ENCODE results near the gene ANKRD44. TPM values are rescaled to one million over a fixed set of nuclear protein-coding genes. Genes with fewer than 3 reads are reported as not detected.
"Not testable (repeated sequence)": the region's sequence is repeated elsewhere in the genome, so short reads cannot be mapped to it uniquely, and the experiment has no call there.

The ANKRD44 gene
- polyA plus RNA-seq (2013, experiment 1 of 2; ENCODE audit: insufficient read length) = 2.9 TPM
- 4.4 TPM for polyA plus RNA-seq (2013, experiment 2 of 2; ENCODE audit: insufficient read length)

GRCh38 chr2:197310271-197310985 is at the start of gene ANKRD44:
ANKRD44 (minus strand) TSS chr2:197310780; CDS start chr2:197310604, 176 bp downstream.
- peak; percentile 87 for DNase-seq

- no peak for DNase-seq
Measured at GRCh38 chr2:197359859-197360258, 49.3 kb upstream of the ANKRD44 start.

GRCh38 chr2:197358931-197359330 is 48.4 kb upstream of the ANKRD44 start:
- DNase-seq = peak; percentile 11

GRCh38 chr2:197357986-197358385 is 47.4 kb upstream of the ANKRD44 start:
- DNase-seq = no peak

GRCh38 chr2:197356136-197356535 is 45.6 kb upstream of the ANKRD44 start:
- peak; percentile 6 for DNase-seq

- DNase-seq = no peak
Measured at GRCh38 chr2:197354169-197354558, 43.6 kb upstream of the ANKRD44 start.

DNA sequence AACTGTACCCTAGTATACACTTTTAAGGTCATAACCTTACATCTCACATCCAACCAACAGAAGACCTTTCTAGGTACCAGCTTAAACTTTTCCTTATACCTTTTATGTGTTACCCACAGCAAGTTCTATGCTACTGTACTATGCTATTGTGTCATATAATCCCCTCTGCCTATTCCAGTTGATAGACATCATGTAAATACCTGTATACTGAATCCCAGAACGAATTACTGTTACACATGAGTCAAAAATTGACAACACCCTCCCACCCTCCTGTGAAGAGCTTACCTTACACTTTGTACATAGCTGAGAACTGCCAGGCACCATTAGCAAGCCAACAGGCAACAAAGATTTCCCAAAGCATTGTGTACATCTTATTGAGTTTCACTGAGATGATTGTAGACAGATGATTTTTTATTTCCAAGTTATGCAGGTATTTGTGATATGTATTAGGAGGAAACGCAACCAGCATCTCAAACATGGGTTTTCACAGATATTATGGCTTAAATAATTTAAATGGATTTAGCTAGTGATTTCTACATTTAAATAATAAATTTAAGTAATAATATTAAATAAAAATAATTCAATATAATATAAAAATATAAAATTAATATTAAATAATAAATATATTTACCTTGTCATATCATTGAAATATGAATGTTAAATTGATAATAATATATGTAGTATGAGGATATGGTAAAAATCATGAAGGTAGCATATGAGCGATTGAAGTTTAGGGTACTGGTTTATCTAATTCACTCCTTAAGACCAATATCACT is 43.0 kb upstream of the ANKRD44 start:
- no peak for DNase-seq

DNA sequence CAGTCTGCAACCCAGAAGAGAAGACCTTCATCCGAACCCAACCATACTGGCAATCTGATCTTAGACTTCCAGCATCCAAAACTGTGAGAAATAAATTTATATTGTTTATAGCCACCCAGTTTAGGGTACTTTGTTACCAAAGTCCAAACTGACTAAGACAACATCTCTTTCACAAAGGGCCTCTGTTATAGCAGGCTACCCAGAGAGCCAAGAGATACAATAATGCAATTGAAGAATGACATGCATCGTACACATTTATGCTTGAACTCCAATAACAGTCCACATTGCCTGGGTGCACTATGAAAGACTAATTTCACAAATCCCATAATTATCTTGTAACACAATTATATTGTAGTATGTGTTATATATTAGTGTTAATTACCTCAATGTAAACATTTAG is 39.1 kb upstream of the ANKRD44 start:
- DNase-seq = no peak

- no peak for DNase-seq
Measured at GRCh38 chr2:197348721-197349360, 38.3 kb upstream of the ANKRD44 start.

GRCh38 chr2:197345846-197346370 is 35.3 kb upstream of the ANKRD44 start:
- no peak for DNase-seq

GRCh38 chr2:197343968-197344367 is 33.4 kb upstream of the ANKRD44 start:
- DNase-seq = not testable (repeated sequence)

- DNase-seq = no peak
Measured at GRCh38 chr2:197340591-197340990, 30.0 kb upstream of the ANKRD44 start.

GRCh38 chr2:197339496-197340220 is 29.1 kb upstream of the ANKRD44 start:
- DNase-seq = no peak

- DNase-seq = no peak
Measured at GRCh38 chr2:197339016-197339415, 28.4 kb upstream of the ANKRD44 start.

- peak; percentile 20 for DNase-seq
Measured at GRCh38 chr2:197332641-197333040, 22.1 kb upstream of the ANKRD44 start.

DNA sequence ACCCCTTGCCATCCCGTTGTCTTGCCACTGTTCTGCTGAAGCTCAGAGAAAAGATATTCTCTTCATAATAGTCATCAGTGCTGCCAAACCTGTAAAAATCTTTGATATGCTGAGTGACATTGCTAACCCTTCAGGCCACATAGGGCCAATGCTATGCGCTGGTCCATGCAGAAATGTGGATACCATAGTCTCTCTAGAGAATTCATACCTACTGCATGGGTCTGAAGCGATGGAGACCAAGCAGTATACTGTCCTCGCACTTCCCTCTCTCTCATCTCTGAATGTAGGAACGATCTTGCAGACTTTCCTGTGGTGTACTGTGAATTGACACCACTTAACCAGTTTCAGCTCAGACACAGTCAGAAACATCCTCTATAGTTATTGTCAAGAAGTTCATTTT is 17.9 kb upstream of the ANKRD44 start:
- DNase-seq = no peak

DNA sequence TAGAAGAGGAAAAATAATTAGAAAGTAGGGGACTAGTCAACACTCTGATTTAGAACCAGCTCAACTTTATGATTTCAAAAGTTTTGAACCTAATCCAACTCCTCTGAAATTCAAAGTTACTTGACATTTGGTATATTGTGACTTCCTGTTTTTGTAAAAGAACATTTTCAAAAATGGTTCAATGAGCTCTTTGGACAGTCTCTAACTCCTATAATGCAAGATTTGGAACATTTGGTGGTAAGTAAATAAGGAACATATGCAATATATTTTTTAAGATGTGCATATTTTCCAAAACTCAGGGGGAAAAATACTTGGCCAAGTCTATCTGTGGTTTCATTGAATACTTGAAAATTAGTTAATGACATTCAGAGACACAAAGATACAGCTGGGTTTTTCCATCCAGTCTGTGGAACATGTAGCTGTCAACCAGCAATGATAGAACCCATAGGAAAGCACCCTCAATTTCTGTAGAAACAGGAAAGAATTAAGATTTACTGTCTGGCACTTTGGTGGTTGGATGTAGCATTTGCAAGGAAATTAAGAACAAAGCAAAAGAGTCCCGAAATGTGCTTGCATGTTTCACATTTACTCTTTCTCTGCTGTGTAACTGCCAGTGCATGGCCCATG is 17.0 kb upstream of the ANKRD44 start:
- no peak for DNase-seq

DNA sequence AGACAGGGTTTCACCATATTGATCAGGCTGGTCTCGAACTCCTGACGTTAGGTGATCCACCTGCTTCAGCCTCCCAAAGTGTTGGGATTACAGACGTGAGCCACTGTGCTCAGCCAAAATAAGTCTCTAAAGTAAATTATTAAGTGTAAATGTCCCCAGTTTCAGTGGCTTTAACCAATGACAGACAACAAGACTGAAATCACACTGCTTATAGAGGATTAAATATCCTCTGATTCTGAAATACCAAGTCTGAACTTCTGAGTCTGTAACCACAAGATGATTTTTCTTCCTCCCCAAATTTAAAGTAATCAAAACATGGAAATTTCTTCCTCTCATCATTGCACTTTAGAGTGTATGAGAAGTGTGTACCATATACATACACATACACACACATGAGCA is 16.5 kb upstream of the ANKRD44 start:
- no peak for DNase-seq

- no peak for DNase-seq
Measured at GRCh38 chr2:197324801-197325200, 14.2 kb upstream of the ANKRD44 start.

DNA sequence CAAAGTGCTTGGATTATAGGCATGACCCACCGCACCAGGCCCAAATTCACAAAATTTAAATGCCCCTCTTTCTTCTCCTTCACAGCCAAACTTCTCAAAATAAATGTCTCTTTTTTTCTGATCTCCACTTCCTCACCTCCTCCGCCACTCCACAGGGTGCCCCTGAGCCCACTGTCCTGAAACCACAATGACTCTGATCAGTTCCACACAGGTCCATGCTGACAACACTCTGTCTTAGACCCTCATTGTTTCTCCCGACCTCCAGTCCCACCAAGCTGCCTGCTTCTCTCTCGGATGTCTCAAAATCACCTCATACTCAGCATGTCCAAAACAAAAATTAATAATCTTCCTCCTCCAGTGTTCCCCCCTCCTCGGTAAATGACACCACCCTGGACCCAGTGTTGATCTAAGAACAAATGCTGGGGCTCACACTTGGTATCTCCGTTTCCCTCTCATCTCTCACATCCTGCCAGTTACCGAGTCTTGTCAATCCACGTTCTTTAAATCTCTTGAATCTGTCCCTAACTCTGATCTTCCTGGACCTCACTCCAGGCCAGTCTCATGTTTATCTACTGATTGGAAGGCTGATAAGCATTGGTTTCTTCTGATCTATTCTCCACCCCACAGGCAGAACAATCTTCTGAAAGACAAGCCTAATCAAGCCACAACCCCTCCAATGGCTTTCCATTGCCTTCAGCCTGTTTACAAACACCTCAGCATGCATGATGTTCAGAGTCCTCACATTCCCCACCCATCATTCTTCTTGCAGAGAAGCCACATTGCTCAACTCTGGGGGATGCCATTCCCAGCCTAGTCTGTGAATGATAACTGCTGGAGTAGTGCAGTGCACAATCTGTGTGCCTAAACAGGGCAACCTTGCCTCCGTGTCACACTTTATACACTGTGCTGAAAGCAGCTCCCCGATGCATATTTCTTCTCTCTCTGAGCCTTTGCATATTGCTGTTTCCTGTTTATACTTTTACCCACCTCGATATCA is 12.4 kb upstream of the ANKRD44 start:
- DNase-seq = no peak

DNA sequence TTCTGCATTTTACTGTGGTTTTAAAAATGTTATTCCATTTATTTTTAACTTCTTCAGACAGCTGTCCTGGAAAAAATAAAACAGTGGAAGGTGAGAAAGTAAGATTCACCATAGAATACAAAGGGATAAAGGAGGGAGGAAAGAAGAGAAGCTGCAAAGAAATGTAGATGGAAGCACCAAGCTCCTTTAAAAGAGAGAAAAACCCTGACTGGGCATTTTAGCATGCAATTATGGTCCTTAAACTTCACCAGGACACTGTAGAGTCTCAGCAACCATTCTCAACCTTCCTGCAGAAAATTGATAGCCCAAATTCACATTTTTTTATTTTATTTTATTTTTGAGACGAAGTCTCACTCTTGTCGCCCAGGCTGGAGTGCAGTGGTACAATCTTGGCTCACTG is 11.6 kb upstream of the ANKRD44 start:
- no peak for DNase-seq
